NCI-H1436 (cell line): ENCODE data around the gene ABCC2.
"Not testable (repeated sequence)": the region's sequence is repeated elsewhere in the genome, so short reads cannot be mapped to it uniquely, and the experiment has no call there.

Experiments used
- DNase-seq: peaks from one replicate; lab custom pipeline; 2025; lab: John Stamatoyannopoulos, UW

Gene ABCC2

GRCh38 chr10:99853655-99854054 lies 71.2 kb downstream of the ABCC2 start:
- no peak for DNase-seq

- DNase-seq, result no peak
Observed at GRCh38 chr10:99854860-99855259, 72.4 kb downstream of the ABCC2 start.

- no peak for DNase-seq
Observed at GRCh38 chr10:99855479-99856071, 73.1 kb downstream of the ABCC2 start.

- DNase-seq, result no peak
Observed at GRCh38 chr10:99858849-99859248, 76.4 kb downstream of the ABCC2 start.

- DNase-seq, result no peak
Observed at GRCh38 chr10:99859585-99859984, 77.1 kb downstream of the ABCC2 start.

GRCh38 chr10:99860466-99860865 lies 78.0 kb downstream of the ABCC2 start:
- DNase-seq, result no peak

- not testable (repeated sequence) for DNase-seq
Observed at GRCh38 chr10:99863535-99864240, 81.2 kb downstream of the ABCC2 start.

- DNase-seq, result not testable (repeated sequence)
Observed at GRCh38 chr10:99867250-99867649, 84.8 kb downstream of the ABCC2 start.

GRCh38 chr10:99869581-99870122 lies 87.2 kb downstream of the ABCC2 start:
- DNase-seq, result no peak

GRCh38 chr10:99870123-99870730 lies 87.8 kb downstream of the ABCC2 start:
- DNase-seq, result no peak

- no peak for DNase-seq
Observed at GRCh38 chr10:99872367-99873162, 90.1 kb downstream of the ABCC2 start.

- DNase-seq, result no peak
Observed at GRCh38 chr10:99873846-99874245, 91.4 kb downstream of the ABCC2 start.

GRCh38 chr10:99874341-99875085 lies 92.1 kb downstream of the ABCC2 start:
- DNase-seq, result no peak

GRCh38 chr10:99875473-99875872 lies 93.0 kb downstream of the ABCC2 start:
- DNase-seq, result no peak

- DNase-seq, result no peak
Observed at GRCh38 chr10:99880080-99880835, 97.8 kb downstream of the ABCC2 start.

- no peak for DNase-seq
Observed at GRCh38 chr10:99881371-99881770, 98.9 kb downstream of the ABCC2 start.

- DNase-seq, result no peak
Observed at GRCh38 chr10:99883523-99883922, 101.1 kb downstream of the ABCC2 start.

GRCh38 chr10:99888622-99889021 lies 106.2 kb downstream of the ABCC2 start:
- no peak for DNase-seq

GRCh38 chr10:99894613-99895012 lies 112.2 kb downstream of the ABCC2 start:
- DNase-seq, result no peak

GRCh38 chr10:99895066-99895465 lies 112.6 kb downstream of the ABCC2 start:
- DNase-seq, result not testable (repeated sequence)

GRCh38 chr10:99895867-99896266 lies 113.4 kb downstream of the ABCC2 start:
- DNase-seq, result no peak
